Skeletal muscle satellite cell (primary cell): ENCODE data around the gene HDGFL1.

Experiments used
- H3K27me3 ChIP-seq: 2 replicates; pipeline ENCODE4 v1.7.0; 2013; ENCODE audit warnings: low read length; ENCODE audit not compliant: control insufficient read depth, insufficient read depth
- H3K36me3 ChIP-seq: 2 replicates; pipeline ENCODE4 v1.7.0; 2013; ENCODE audit warnings: mild to moderate bottlenecking, control low read depth, low read length; ENCODE audit not compliant: insufficient read depth
- H3K4me1 ChIP-seq: 2 replicates; pipeline ENCODE4 v1.7.0; 2013; ENCODE audit warnings: low read length; ENCODE audit not compliant: control insufficient read depth, insufficient read depth
- H3K4me2 ChIP-seq: 2 replicates; pipeline ENCODE4 v1.7.0; 2013; ENCODE audit warnings: mild to moderate bottlenecking, low read length
- H3K4me3 ChIP-seq: 2 replicates; pipeline ENCODE4 v1.7.0; 2013; ENCODE audit warnings: low read length
- H3K9ac ChIP-seq: 2 replicates; pipeline ENCODE4 v1.7.0; 2013; ENCODE audit warnings: mild to moderate bottlenecking, low read depth, low read length, moderate library complexity
- H3K9me3 ChIP-seq: replicated peaks from 2 replicates; pipeline ENCODE4 v1.7.0; 2013; ENCODE audit warnings: mild to moderate bottlenecking, control low read depth, low read length

Gene HDGFL1

GRCh38 chr6:22593895-22594294, 24.5 kb downstream of the HDGFL1 start:
- Histone ChIP-seq H3K4me1 (no peaks in the 10 kb centered on the region), H3K4me2 (no peak overlapping the region), H3K36me3 (no peaks in the 10 kb centered on the region), H3K9ac (no peak overlapping the region), H3K9me3 (no peaks in the 10 kb centered on the region), H3K27me3 (no peaks in the 10 kb centered on the region), H3K4me3 (no peak overlapping the region)

DNA sequence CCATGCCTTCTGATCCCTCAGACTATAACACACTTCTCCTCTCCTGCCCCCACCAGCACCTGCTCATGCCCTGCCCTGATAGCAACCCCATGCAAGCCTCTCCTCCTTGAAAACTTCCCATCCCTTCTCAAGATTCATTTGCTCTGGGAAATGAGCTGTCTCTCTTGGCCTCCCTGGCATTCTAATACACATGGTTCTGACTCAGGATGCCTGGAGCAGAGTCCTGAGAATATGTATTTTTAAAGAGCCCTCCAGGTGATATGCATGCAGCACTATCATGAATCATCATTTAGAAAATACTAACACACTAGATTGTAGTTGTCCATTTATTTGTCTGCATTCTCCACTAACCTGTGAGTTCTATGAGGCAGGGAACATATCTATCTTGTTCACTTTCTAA, 26.6 kb downstream of the HDGFL1 start:
- no peaks in the 10 kb centered on the region for H3K27me3 ChIP-seq
- no peak overlapping the region for H3K4me3 ChIP-seq
- H3K4me1 ChIP-seq = no peaks in the 10 kb centered on the region
- H3K9ac ChIP-seq = no peak overlapping the region
- H3K36me3 ChIP-seq = no peaks in the 10 kb centered on the region
- no peak overlapping the region for H3K4me2 ChIP-seq
- no peaks in the 10 kb centered on the region for H3K9me3 ChIP-seq

DNA sequence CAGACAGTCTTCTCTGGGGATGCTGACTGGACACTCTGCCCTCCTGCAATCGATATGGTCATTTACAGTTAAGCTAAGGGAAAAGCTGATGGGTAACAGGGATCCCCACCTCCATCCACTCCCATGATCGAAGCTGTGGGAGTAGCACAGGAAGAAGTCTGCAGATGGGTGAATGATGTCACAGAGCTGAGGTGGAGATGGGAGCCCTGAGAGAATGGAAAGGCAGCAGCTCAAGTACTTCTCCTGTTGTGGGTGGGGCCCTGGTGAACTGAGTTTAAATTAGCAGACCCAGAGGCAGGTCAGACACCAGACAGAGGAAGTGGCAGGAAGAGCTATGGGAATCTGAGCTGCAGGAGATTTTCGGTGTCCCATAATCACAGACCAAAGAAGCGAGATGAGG, 29.0 kb downstream of the HDGFL1 start:
- Histone ChIP-seq H3K4me3 (no peak overlapping the region), H3K4me2 (no peak overlapping the region), H3K4me1 (no peaks in the 10 kb centered on the region), H3K9ac (no peak overlapping the region), H3K36me3 (no peaks in the 10 kb centered on the region), H3K27me3 (no peaks in the 10 kb centered on the region), H3K9me3 (no peaks in the 10 kb centered on the region)

DNA sequence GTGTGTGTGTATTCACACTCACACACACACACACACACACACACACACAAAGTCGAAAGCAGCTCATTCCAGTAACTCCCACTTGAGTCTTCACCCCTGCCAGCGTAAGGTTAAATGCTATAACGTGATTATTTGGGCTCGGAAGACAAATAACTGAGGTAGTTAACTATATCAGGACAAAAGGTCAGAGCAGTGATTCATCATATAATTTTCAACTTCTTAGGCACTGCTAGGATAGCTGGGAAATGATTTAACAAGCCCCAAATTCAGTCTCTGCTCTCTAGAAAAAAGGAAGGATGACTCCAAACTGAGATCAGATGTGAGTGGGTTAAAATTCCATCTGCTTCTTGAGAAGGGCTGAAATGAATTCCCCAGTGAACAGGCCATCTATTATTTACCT, 30.7 kb downstream of the HDGFL1 start:
- no peaks in the 10 kb centered on the region for H3K4me1 ChIP-seq

DNA sequence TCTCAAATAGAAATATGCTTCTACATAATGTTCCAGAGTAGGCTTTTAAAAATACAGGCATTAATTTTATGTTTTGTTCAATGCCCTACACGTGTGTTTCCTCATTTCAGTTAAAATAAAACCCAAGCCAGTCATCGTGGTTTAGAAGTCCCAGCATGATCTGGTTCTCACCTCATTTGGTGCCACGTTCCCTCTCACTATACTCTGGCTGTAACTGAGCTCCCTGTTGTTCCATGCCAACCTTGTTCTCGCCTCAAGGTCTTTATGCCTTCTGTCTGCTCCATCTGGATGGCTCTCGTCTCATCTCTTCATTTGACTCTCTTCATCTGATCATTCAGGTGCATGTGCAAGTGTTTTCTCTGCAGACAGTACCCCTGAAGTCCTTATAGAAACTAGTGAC, 32.6 kb downstream of the HDGFL1 start:
- Histone ChIP-seq H3K9me3 (no peaks in the 10 kb centered on the region), H3K4me3 (no peak overlapping the region), H3K9ac (no peak overlapping the region), H3K36me3 (no peaks in the 10 kb centered on the region), H3K4me2 (no peak overlapping the region), H3K4me1 (no peaks in the 10 kb centered on the region), H3K27me3 (no peaks in the 10 kb centered on the region)

More for the DNA sequence above, 30.7 kb downstream of the HDGFL1 start:
- Histone ChIP-seq H3K27me3 (no peaks in the 10 kb centered on the region), H3K4me3 (no peak overlapping the region), H3K4me2 (no peak overlapping the region), H3K9ac (no peak overlapping the region), H3K9me3 (no peaks in the 10 kb centered on the region), H3K36me3 (no peaks in the 10 kb centered on the region)

DNA sequence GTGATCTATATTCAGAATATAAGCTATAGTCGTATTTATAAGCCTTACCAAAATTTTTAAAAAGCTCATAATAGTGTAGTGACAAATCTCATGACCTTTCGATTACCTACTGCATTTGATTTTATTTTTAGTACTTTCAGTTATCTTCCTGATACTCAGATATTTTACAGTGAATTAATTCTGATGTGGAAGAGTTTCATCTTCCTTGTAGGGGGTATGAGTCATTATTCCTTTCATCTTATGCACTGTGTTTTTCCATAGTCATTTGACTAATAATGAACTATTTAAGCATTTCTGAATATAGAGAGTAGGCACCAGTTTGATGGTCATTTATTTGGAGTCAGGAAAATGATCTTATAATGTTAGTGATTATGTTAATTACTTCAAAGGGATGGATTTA, 36.4 kb downstream of the HDGFL1 start:
- Histone ChIP-seq H3K27me3 (no peaks in the 10 kb centered on the region), H3K36me3 (no peaks in the 10 kb centered on the region), H3K4me3 (no peak overlapping the region), H3K4me1 (no peaks in the 10 kb centered on the region), H3K9me3 (no peaks in the 10 kb centered on the region), H3K9ac (no peak overlapping the region), H3K4me2 (no peak overlapping the region)

GRCh38 chr6:22610127-22610526, 40.8 kb downstream of the HDGFL1 start:
- Histone ChIP-seq H3K4me3 (no peak overlapping the region), H3K4me1 (peaks cover 13% of the 10 kb centered on the region), H3K9me3 (no peaks in the 10 kb centered on the region), H3K36me3 (no peaks in the 10 kb centered on the region), H3K27me3 (no peaks in the 10 kb centered on the region), H3K9ac (no peak overlapping the region), H3K4me2 (no peak overlapping the region)

DNA sequence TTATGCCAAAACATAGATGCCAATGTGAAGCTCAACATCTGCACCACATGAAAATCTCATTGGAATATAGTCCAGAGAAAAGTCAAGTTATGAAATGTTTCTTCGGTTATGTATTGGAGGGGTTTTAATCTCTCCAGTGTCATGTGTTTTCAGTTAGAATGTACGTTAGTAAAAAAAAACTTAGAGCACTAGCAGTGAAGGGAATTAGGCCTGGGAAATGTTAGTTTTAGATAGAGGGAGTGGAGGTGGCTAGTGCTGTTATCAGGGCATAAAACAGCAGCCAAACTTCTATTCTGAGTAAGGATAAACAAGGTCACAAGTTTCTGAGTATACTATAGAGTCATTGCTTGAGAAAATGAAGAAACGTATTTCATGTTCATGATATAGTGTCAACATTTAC, 42.9 kb downstream of the HDGFL1 start:
- H3K9ac ChIP-seq = no peak overlapping the region
- H3K4me2 ChIP-seq = no peak overlapping the region
- H3K9me3 ChIP-seq = no peaks in the 10 kb centered on the region
- peaks cover 13% of the 10 kb centered on the region for H3K4me1 ChIP-seq
- no peaks in the 10 kb centered on the region for H3K27me3 ChIP-seq
- no peak overlapping the region for H3K4me3 ChIP-seq
- H3K36me3 ChIP-seq = no peaks in the 10 kb centered on the region

DNA sequence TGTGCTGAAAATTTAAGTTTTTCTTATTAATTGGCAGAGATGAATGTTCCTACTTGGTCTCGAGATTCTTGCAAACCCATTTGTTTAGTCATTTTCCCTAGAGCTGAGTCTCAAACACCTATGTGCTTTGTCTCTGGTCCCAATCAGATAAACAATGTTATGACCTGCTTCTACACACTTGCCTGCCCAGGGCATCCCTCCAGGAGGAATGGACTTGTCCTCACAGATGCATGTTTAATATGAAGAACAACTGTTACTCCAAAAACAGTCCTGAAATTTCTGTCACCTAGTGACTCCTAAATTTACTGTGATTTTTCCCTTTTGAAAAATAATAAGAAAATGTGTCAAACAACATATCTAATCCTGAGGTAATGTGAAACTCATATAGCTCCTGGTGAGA, 43.7 kb downstream of the HDGFL1 start:
- H3K4me3 ChIP-seq = no peak overlapping the region
- H3K36me3 ChIP-seq = no peaks in the 10 kb centered on the region
- H3K9ac ChIP-seq = no peak overlapping the region
- peaks cover 13% of the 10 kb centered on the region for H3K4me1 ChIP-seq
- H3K27me3 ChIP-seq = no peaks in the 10 kb centered on the region
- H3K4me2 ChIP-seq = no peak overlapping the region
- H3K9me3 ChIP-seq = no peaks in the 10 kb centered on the region

- H3K4me2 ChIP-seq = peak overlapping the region; percentile 1
- H3K36me3 ChIP-seq = no peaks in the 10 kb centered on the region
- no peaks in the 10 kb centered on the region for H3K27me3 ChIP-seq
- peaks cover 13% of the 10 kb centered on the region for H3K4me1 ChIP-seq
- H3K9ac ChIP-seq = no peak overlapping the region
- H3K4me3 ChIP-seq = no peak overlapping the region
- H3K9me3 ChIP-seq = no peaks in the 10 kb centered on the region
Observed at GRCh38 chr6:22613695-22614094, 44.3 kb downstream of the HDGFL1 start.

- H3K9me3 ChIP-seq = no peaks in the 10 kb centered on the region
- peaks cover 13% of the 10 kb centered on the region for H3K4me1 ChIP-seq
- H3K36me3 ChIP-seq = no peaks in the 10 kb centered on the region
- H3K4me3 ChIP-seq = no peak overlapping the region
- H3K4me2 ChIP-seq = no peak overlapping the region
- no peak overlapping the region for H3K9ac ChIP-seq
- H3K27me3 ChIP-seq = no peaks in the 10 kb centered on the region
Observed at GRCh38 chr6:22614547-22614946, 45.2 kb downstream of the HDGFL1 start.

DNA sequence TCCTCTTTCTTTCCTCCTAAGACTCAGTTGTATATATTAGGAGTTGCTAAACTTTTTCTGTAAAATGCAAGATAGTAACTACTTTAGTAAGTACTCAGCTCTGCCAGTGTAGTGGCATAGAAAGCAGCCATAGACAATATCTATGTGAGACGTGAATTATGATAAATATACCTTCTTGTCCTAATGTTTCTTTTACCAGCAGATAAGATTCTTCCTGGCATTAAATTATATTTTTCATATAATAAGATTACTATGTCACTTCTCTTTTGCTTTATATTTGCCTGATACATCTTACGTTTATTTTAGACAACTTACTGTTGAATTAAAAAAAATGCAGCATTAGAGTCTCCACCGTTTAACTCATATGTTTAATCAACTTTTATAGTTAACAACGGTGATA, 51.7 kb downstream of the HDGFL1 start:
- Histone ChIP-seq H3K4me1 (no peaks in the 10 kb centered on the region), H3K9me3 (no peaks in the 10 kb centered on the region), H3K4me2 (no peak overlapping the region), H3K36me3 (no peaks in the 10 kb centered on the region), H3K27me3 (no peaks in the 10 kb centered on the region), H3K4me3 (no peak overlapping the region), H3K9ac (no peak overlapping the region)
